ENCODE results near the gene TP53BP1.

The TP53BP1 gene

GRCh38 chr15:43526261-43526930, 33.4 kb upstream of the TP53BP1 start:
- H3K4me3 ChIP-seq (ENCODE audit: low read length), result no peak overlapping the region
- H3K9ac ChIP-seq (ENCODE audit: low read length), result no peak overlapping the region
- H3K27ac ChIP-seq (ENCODE audit: low read depth, low read length), result no peak overlapping the region
- H3K36me3 ChIP-seq (ENCODE audit: control insufficient read depth, insufficient read depth, low read length), result peaks cover 13% of the 10 kb centered on the region
- no peaks in the 10 kb centered on the region for H3K4me1 ChIP-seq (ENCODE audit: control insufficient read depth, insufficient read depth, low read length)
- no peaks in the 10 kb centered on the region for H3K27me3 ChIP-seq (ENCODE audit: control insufficient read depth, insufficient read depth, low read length)

- Histone ChIP-seq H3K9ac (ENCODE audit: low read length) (no peak overlapping the region), H3K27me3 (ENCODE audit: control insufficient read depth, insufficient read depth, low read length) (no peaks in the 10 kb centered on the region), H3K27ac (ENCODE audit: low read depth, low read length) (no peak overlapping the region), H3K36me3 (ENCODE audit: control insufficient read depth, insufficient read depth, low read length) (peaks cover 13% of the 10 kb centered on the region), H3K4me1 (ENCODE audit: control insufficient read depth, insufficient read depth, low read length) (no peaks in the 10 kb centered on the region), H3K4me3 (ENCODE audit: low read length) (no peak overlapping the region)
These were observed 32.2 kb upstream of the TP53BP1 start for GRCh38 chr15:43525131-43525530.

- H3K27me3 ChIP-seq (ENCODE audit: control insufficient read depth, insufficient read depth, low read length), result no peaks in the 10 kb centered on the region
- H3K36me3 ChIP-seq (ENCODE audit: control insufficient read depth, insufficient read depth, low read length), result peaks cover 13% of the 10 kb centered on the region
- no peak overlapping the region for H3K4me3 ChIP-seq (ENCODE audit: low read length)
- no peak overlapping the region for H3K27ac ChIP-seq (ENCODE audit: low read depth, low read length)
- no peak overlapping the region for H3K9ac ChIP-seq (ENCODE audit: low read length)
- no peaks in the 10 kb centered on the region for H3K4me1 ChIP-seq (ENCODE audit: control insufficient read depth, insufficient read depth, low read length)
These were observed 31.4 kb upstream of the TP53BP1 start for GRCh38 chr15:43524254-43524845.

- H3K27ac ChIP-seq (ENCODE audit: low read depth, low read length), result no peak overlapping the region
- H3K4me3 ChIP-seq (ENCODE audit: low read length), result no peak overlapping the region
- no peaks in the 10 kb centered on the region for H3K27me3 ChIP-seq (ENCODE audit: control insufficient read depth, insufficient read depth, low read length)
- H3K36me3 ChIP-seq (ENCODE audit: control insufficient read depth, insufficient read depth, low read length), result peaks cover 13% of the 10 kb centered on the region
- no peak overlapping the region for H3K9ac ChIP-seq (ENCODE audit: low read length)
- H3K4me1 ChIP-seq (ENCODE audit: control insufficient read depth, insufficient read depth, low read length), result no peaks in the 10 kb centered on the region
These were observed 30.7 kb upstream of the TP53BP1 start for GRCh38 chr15:43523646-43524045.

- Histone ChIP-seq H3K9ac (ENCODE audit: low read length) (no peak overlapping the region), H3K4me1 (ENCODE audit: control insufficient read depth, insufficient read depth, low read length) (no peaks in the 10 kb centered on the region), H3K36me3 (ENCODE audit: control insufficient read depth, insufficient read depth, low read length) (peaks cover 13% of the 10 kb centered on the region), H3K27me3 (ENCODE audit: control insufficient read depth, insufficient read depth, low read length) (no peaks in the 10 kb centered on the region), H3K4me3 (ENCODE audit: low read length) (no peak overlapping the region), H3K27ac (ENCODE audit: low read depth, low read length) (no peak overlapping the region)
These were observed 29.3 kb upstream of the TP53BP1 start for GRCh38 chr15:43522247-43522646.

GRCh38 chr15:43521419-43521818, 28.5 kb upstream of the TP53BP1 start:
- peaks cover 8% of the 10 kb centered on the region for H3K4me1 ChIP-seq (ENCODE audit: control insufficient read depth, insufficient read depth, low read length)
- H3K9ac ChIP-seq (ENCODE audit: low read length), result no peak overlapping the region
- no peak overlapping the region for H3K27ac ChIP-seq (ENCODE audit: low read depth, low read length)
- no peak overlapping the region for H3K4me3 ChIP-seq (ENCODE audit: low read length)
- H3K36me3 ChIP-seq (ENCODE audit: control insufficient read depth, insufficient read depth, low read length), result peaks cover 13% of the 10 kb centered on the region
- no peaks in the 10 kb centered on the region for H3K27me3 ChIP-seq (ENCODE audit: control insufficient read depth, insufficient read depth, low read length)

- H3K4me1 ChIP-seq (ENCODE audit: control insufficient read depth, insufficient read depth, low read length), result peaks cover 18% of the 10 kb centered on the region
- H3K9ac ChIP-seq (ENCODE audit: low read length), result no peak overlapping the region
- no peaks in the 10 kb centered on the region for H3K27me3 ChIP-seq (ENCODE audit: control insufficient read depth, insufficient read depth, low read length)
- no peak overlapping the region for H3K27ac ChIP-seq (ENCODE audit: low read depth, low read length)
- H3K4me3 ChIP-seq (ENCODE audit: low read length), result no peak overlapping the region
- H3K36me3 ChIP-seq (ENCODE audit: control insufficient read depth, insufficient read depth, low read length), result peaks cover 13% of the 10 kb centered on the region
These were observed 27.2 kb upstream of the TP53BP1 start for GRCh38 chr15:43520138-43520537.

GRCh38 chr15:43519196-43519595, 26.2 kb upstream of the TP53BP1 start:
- H3K27ac ChIP-seq (ENCODE audit: low read depth, low read length), result peak overlapping the region; percentile 82
- H3K4me3 ChIP-seq (ENCODE audit: low read length), result no peak overlapping the region
- peaks cover 18% of the 10 kb centered on the region for H3K4me1 ChIP-seq (ENCODE audit: control insufficient read depth, insufficient read depth, low read length)
- H3K27me3 ChIP-seq (ENCODE audit: control insufficient read depth, insufficient read depth, low read length), result no peaks in the 10 kb centered on the region
- peaks cover 13% of the 10 kb centered on the region for H3K36me3 ChIP-seq (ENCODE audit: control insufficient read depth, insufficient read depth, low read length)
- H3K9ac ChIP-seq (ENCODE audit: low read length), result no peak overlapping the region

- peaks cover 11% of the 10 kb centered on the region for H3K36me3 ChIP-seq (ENCODE audit: control insufficient read depth, insufficient read depth, low read length)
- H3K4me1 ChIP-seq (ENCODE audit: control insufficient read depth, insufficient read depth, low read length), result peaks cover 18% of the 10 kb centered on the region
- no peak overlapping the region for H3K9ac ChIP-seq (ENCODE audit: low read length)
- peak overlapping the region; percentile 82 for H3K27ac ChIP-seq (ENCODE audit: low read depth, low read length)
- no peaks in the 10 kb centered on the region for H3K27me3 ChIP-seq (ENCODE audit: control insufficient read depth, insufficient read depth, low read length)
- H3K4me3 ChIP-seq (ENCODE audit: low read length), result peak overlapping the region; percentile 81
These were observed 25.3 kb upstream of the TP53BP1 start for GRCh38 chr15:43518197-43518761.

GRCh38 chr15:43517354-43518196, 24.6 kb upstream of the TP53BP1 start, which contains the start of gene MAP1A:
TSS of gene MAP1A (plus strand) at chr15:43517608. CDS start at chr15:43521474, 3,866 bp downstream.
- Histone ChIP-seq H3K27me3 (ENCODE audit: control insufficient read depth, insufficient read depth, low read length) (no peaks in the 10 kb centered on the region), H3K36me3 (ENCODE audit: control insufficient read depth, insufficient read depth, low read length) (peaks cover 10% of the 10 kb centered on the region), H3K4me1 (ENCODE audit: control insufficient read depth, insufficient read depth, low read length) (peaks cover 18% of the 10 kb centered on the region), H3K9ac (ENCODE audit: low read length) (peak within 1 kb of the TSS; percentile 13), H3K27ac (ENCODE audit: low read depth, low read length) (peak within 1 kb of the TSS; percentile 82), H3K4me3 (ENCODE audit: low read length) (peak within 1 kb of the TSS; percentile 81)

GRCh38 chr15:43516801-43517353, 23.9 kb upstream of the TP53BP1 start:
- H3K4me1 ChIP-seq (ENCODE audit: control insufficient read depth, insufficient read depth, low read length), result peaks cover 18% of the 10 kb centered on the region
- H3K9ac ChIP-seq (ENCODE audit: low read length), result peak overlapping the region; percentile 13
- peak overlapping the region; percentile 82 for H3K27ac ChIP-seq (ENCODE audit: low read depth, low read length)
- peaks cover 3% of the 10 kb centered on the region for H3K36me3 ChIP-seq (ENCODE audit: control insufficient read depth, insufficient read depth, low read length)
- no peaks in the 10 kb centered on the region for H3K27me3 ChIP-seq (ENCODE audit: control insufficient read depth, insufficient read depth, low read length)
- H3K4me3 ChIP-seq (ENCODE audit: low read length), result peak overlapping the region; percentile 54

GRCh38 chr15:43516185-43516584, 23.2 kb upstream of the TP53BP1 start:
- peak overlapping the region; percentile 23 for H3K4me3 ChIP-seq (ENCODE audit: low read length)
- H3K9ac ChIP-seq (ENCODE audit: low read length), result no peak overlapping the region
- H3K36me3 ChIP-seq (ENCODE audit: control insufficient read depth, insufficient read depth, low read length), result no peaks in the 10 kb centered on the region
- no peaks in the 10 kb centered on the region for H3K27me3 ChIP-seq (ENCODE audit: control insufficient read depth, insufficient read depth, low read length)
- H3K27ac ChIP-seq (ENCODE audit: low read depth, low read length), result peak overlapping the region; percentile 82
- peaks cover 18% of the 10 kb centered on the region for H3K4me1 ChIP-seq (ENCODE audit: control insufficient read depth, insufficient read depth, low read length)
